K562 (cell line): Measurements from ENCODE around the gene G6PC3. TPM values are rescaled to one million over a fixed set of nuclear protein-coding genes. Genes with fewer than 3 reads are reported as not detected.

ENCODE experiments used
- HMGN3 ChIP-seq: IDR thresholded peaks from 2 replicates; pipeline ENCODE4 v1.6.1; 2011; ENCODE audit warnings: borderline replicate concordance, low read depth, mild to moderate bottlenecking, mixed read lengths, low read length; ENCODE audit not compliant: insufficient read length; ENCODE audit errors: extremely low read depth
- KLF13 ChIP-seq: fragments of 450-650 bp; IDR thresholded peaks from 2 replicates; pipeline ENCODE4 v1.6.1; 2016; ENCODE audit warnings: missing genetic modification characterization, low read depth, mild to moderate bottlenecking, missing compliant biosample characterization, moderate library complexity, borderline replicate concordance
- MCM5 ChIP-seq: fragments of 450-650 bp; IDR thresholded peaks from 2 replicates; pipeline ENCODE4 v1.6.1; 2016; ENCODE audit warnings: low read depth
- NCOA2 ChIP-seq, 2 experiments: fragments of 450-650 bp; IDR thresholded peaks; 2 replicates each; pipeline ENCODE4 v1.6.1; 2018; ENCODE audit warnings: mild to moderate bottlenecking in 2 of 2, moderate library complexity in 1 of 2; ENCODE audit not compliant: partially characterized antibody in 2 of 2
- NFYB ChIP-seq: IDR thresholded peaks from 2 replicates; pipeline ENCODE4 v1.6.1; 2011; ENCODE audit warnings: mild to moderate bottlenecking, moderate library complexity; ENCODE audit not compliant: insufficient read length; ENCODE audit errors: extremely low read depth
- NR3C1 ChIP-seq: sonication (generic); formaldehyde crosslinking; IDR thresholded peaks from 2 replicates; pipeline ENCODE4 v1.8.1; 2022; ENCODE audit warnings: missing genetic modification reagents
- PTRF ChIP-seq: fragments of 450-650 bp; IDR thresholded peaks from 2 replicates; pipeline ENCODE4 v1.6.1; 2016; ENCODE audit warnings: mild to moderate bottlenecking, missing genetic modification characterization, missing compliant biosample characterization
- SMARCA4 ChIP-seq: fragments of 450-650 bp; IDR thresholded peaks from 2 replicates; pipeline ENCODE4 v1.6.1; 2016
- STAT5A ChIP-seq: IDR thresholded peaks from 2 replicates; pipeline ENCODE4 v1.6.1; 2012; ENCODE audit warnings: low read length, inconsistent platforms, borderline replicate concordance
- ZC3H4 ChIP-seq: sonication (generic); formaldehyde crosslinking; IDR thresholded peaks from 2 replicates; pipeline ENCODE4 v1.9.0; 2021; ENCODE audit warnings: missing genetic modification reagents, borderline replicate concordance
- ZKSCAN1 ChIP-seq: fragments of 150-350 bp; IDR thresholded peaks from 2 replicates; pipeline ENCODE4 v1.6.1; 2016; ENCODE audit warnings: low read depth, low read length
- ZMIZ1 ChIP-seq, 2 experiments: fragments of 150-350 bp in 1 of 2; IDR thresholded peaks; 2 replicates each; pipeline ENCODE4 v1.6.1; 2012 to 2016; ENCODE audit warnings: low read depth in 2 of 2, low read length in 2 of 2, mild to moderate bottlenecking in 1 of 2, moderate library complexity in 1 of 2
- ZNF134 ChIP-seq: fragments of 250-450 bp; sonication (Bioruptor Pico); conservative IDR thresholded peaks from 2 replicates; pipeline ENCODE4 v1.4.0; 2020
- ZNF589 ChIP-seq: fragments of 200-800 bp; sonication (Bioruptor generic); IDR thresholded peaks from 2 replicates; pipeline ENCODE4 v1.6.1; 2016; ENCODE audit warnings: low read depth, missing genetic modification characterization, missing compliant biosample characterization
- ZNF696 ChIP-seq: fragments of 250-450 bp; sonication (Bioruptor Pico); conservative IDR thresholded peaks from 2 replicates; pipeline ENCODE4 v1.4.0; 2020; ENCODE audit warnings: mild to moderate bottlenecking, moderate library complexity
- ZNF77 ChIP-seq: fragments of 250-450 bp; sonication (Bioruptor Pico); IDR thresholded peaks from 2 replicates; pipeline ENCODE4 v1.5.0; 2020
- polyA plus RNA-seq, 8 experiments: library from polyadenylated mRNA; depleted of rRNA in 4 of 8; stranded (reverse) in 5 of 8; unstranded in 3 of 8; fragments of >200 nt; fragmentation: Nextera tagmentation in 2 of 8; fragmentation: Illumina TruSeq in 1 of 8; extraction: Ambion mirVana in 2 of 8; extraction: Trizol in 1 of 8; gene quantifications; 2 replicates each; pipeline versions ENCODE4 v1.2.1 to v1.2.3, GENCODE V29; 2011 to 2014; ENCODE audit warnings: inconsistent platforms in 1 of 8, missing spikeins in 1 of 8
- total RNA-seq, 7 experiments: library from RNA; depleted of rRNA in 6 of 7; stranded (reverse); fragments of >200 nt in 6 of 7; fragmentation: Illumina TruSeq in 2 of 7; extraction: Trizol in 2 of 7; gene quantifications; 2 replicates each; pipeline versions ENCODE4 v1.2.1 to v1.2.3, GENCODE V29; 2011 to 2021; ENCODE audit warnings: low replicate concordance in 1 of 7
- TF ChIP-seq, protein P1 (sequence below): fragments of 250-450 bp; sonication (Bioruptor Pico); IDR thresholded peaks from 2 replicates; pipeline ENCODE4 v1.5.0; 2021
- TF ChIP-seq, protein P2 (sequence below): IDR thresholded peaks from 2 replicates; pipeline ENCODE4 v1.6.1; 2012; ENCODE audit warnings: low read depth, low read length, improper control_type of control experiment, borderline replicate concordance
- TF ChIP-seq, protein P3 (sequence below): fragments of 250-450 bp; sonication (Bioruptor Pico); IDR thresholded peaks from 2 replicates; pipeline ENCODE4 v1.8.0; 2021; ENCODE audit warnings: moderate library complexity, mild to moderate bottlenecking, inconsistent platforms

The G6PC3 gene
- total and polyA plus RNA-seq, 9 of the 15 experiments (the other 6 are each of a cell fraction or from before 2014, with no cell fraction given), result 10.4 to 57.8 (median 31.1) TPM

DNA sequence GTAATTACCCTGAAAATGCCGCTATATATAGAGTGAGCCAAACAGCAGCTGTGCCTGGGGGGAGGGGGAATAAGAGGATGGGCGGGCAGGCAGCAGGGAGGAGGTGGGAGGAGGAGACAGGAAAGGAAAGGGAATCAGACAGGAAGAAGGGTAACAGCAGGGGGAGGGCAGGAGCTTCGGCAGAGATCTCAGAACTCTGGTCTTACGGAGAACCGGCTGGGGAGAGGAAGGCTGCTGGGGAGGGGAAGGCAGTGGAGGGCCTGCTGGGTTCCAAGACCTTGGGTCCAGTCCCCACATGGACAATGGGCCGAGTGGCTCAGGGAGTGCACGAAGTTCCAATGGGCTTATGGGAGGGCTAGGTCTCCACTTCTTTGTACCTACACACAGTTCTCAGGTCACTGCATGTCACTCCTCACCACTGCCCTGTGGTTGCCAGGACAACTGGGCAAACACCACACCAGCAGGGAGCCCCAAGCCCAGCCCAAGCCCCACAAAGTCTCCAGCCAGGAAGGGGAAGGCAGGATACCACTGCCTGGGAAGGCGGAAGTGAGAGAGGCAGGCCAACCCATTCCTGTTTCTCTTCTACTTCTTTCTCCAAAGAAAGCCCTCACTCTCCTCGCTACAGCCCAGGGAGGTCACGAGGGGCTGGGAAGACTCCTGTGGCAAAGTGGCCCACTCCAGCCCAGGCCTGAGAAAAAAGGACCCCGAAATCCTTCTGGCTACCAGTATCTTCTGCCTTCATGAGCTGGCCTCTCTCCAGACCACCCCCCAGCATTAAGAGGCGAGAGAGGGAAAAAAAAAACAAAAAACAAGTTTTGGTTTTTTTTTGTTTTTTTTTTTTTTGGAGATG lies 25.3 kb downstream of the G6PC3 start (continued):
- TF ChIP-seq ZC3H4 (CRISPR knock-in tag), result no peak
- TF ChIP-seq ZNF589 (CRISPR knock-in tag), result peak; percentile 86
- no peak for TF ChIP-seq ZNF696 (CRISPR knock-in tag)
- no peak for TF ChIP-seq NR3C1 (CRISPR knock-in tag)
- TF ChIP-seq, protein P1, sequence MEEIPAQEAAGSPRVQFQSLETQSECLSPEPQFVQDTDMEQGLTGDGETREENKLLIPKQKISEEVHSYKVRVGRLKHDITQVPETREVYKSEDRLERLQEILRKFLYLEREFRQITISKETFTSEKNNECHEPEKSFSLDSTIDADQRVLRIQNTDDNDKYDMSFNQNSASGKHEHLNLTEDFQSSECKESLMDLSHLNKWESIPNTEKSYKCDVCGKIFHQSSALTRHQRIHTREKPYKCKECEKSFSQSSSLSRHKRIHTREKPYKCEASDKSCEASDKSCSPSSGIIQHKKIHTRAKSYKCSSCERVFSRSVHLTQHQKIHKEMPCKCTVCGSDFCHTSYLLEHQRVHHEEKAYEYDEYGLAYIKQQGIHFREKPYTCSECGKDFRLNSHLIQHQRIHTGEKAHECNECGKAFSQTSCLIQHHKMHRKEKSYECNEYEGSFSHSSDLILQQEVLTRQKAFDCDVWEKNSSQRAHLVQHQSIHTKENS, result no peak
- TF ChIP-seq STAT5A, result no peak
- no peak for TF ChIP-seq ZKSCAN1
- no peak for TF ChIP-seq PTRF
- TF ChIP-seq ZMIZ1 (IDR thresholded peaks at IDR 0.05; ENCODE audit: low read depth in 2 of 2, low read length in 2 of 2), result peak in 1 of 2 experiments; percentile 35; a peak in 1 of 4 replicates
- no peak for TF ChIP-seq KLF13 (tag)
- no peak for TF ChIP-seq NCOA2 (IDR thresholded peaks at IDR 0.05; ENCODE audit: partially characterized antibody in 2 of 2)
- TF ChIP-seq ZNF134, result no peak
- TF ChIP-seq, protein P2, sequence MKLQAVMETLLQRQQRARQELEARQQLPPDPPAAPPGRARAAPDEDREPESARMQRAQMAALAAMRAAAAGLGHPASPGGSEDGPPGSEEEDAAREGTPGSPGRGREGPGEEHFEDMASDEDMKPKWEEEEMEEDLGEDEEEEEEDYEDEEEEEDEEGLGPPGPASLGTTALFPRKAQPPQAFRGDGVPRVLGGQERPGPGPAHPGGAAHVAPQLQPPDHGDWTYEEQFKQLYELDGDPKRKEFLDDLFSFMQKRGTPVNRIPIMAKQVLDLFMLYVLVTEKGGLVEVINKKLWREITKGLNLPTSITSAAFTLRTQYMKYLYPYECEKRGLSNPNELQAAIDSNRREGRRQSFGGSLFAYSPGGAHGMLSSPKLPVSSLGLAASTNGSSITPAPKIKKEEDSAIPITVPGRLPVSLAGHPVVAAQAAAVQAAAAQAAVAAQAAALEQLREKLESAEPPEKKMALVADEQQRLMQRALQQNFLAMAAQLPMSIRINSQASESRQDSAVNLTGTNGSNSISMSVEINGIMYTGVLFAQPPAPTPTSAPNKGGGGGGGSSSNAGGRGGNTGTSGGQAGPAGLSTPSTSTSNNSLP, result 0 out of 2 replicates have a peak, but pooled peaks have one; percentile 48
- TF ChIP-seq, protein P3, sequence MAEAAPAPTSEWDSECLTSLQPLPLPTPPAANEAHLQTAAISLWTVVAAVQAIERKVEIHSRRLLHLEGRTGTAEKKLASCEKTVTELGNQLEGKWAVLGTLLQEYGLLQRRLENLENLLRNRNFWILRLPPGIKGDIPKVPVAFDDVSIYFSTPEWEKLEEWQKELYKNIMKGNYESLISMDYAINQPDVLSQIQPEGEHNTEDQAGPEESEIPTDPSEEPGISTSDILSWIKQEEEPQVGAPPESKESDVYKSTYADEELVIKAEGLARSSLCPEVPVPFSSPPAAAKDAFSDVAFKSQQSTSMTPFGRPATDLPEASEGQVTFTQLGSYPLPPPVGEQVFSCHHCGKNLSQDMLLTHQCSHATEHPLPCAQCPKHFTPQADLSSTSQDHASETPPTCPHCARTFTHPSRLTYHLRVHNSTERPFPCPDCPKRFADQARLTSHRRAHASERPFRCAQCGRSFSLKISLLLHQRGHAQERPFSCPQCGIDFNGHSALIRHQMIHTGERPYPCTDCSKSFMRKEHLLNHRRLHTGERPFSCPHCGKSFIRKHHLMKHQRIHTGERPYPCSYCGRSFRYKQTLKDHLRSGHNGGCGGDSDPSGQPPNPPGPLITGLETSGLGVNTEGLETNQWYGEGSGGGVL (CRISPR knock-in tag), result no peak
- no peak for TF ChIP-seq NFYB
- TF ChIP-seq MCM5, result no peak
- TF ChIP-seq ZNF77 (CRISPR knock-in tag), result no peak
- no peak for TF ChIP-seq HMGN3
- TF ChIP-seq SMARCA4, result peak; percentile 56
